Lower leg skin (tissue), 4 donors: ENCODE data around the gene CCM2. TPM values are rescaled to one million over a fixed set of nuclear protein-coding genes. Genes with fewer than 3 reads are reported as not detected.

Experiments
- DNase-seq, 2 donors: peaks; one replicate each; pipeline ENCODE4 v3.0.0-alpha.2; 2019; ENCODE audit warnings: low spot score in 2 of 2
- H3K4me3 ChIP-seq: fragments of 200-600 bp; sonication (generic); 2 replicates; pipeline ENCODE4 v1.5.1; 2017; ENCODE audit warnings: mild to moderate bottlenecking, low read depth; ENCODE audit not compliant: poor library complexity, severe bottlenecking
- CTCF ChIP-seq, 3 donors: fragments of 450-650 bp; IDR thresholded peaks; one replicate each; pipeline ENCODE4 v1.5.1; 2016; ENCODE audit warnings: antibody characterized with exemption in 3 of 3, mild to moderate bottlenecking in 3 of 3, moderate library complexity in 2 of 3
- POLR2A ChIP-seq, 2 donors: fragments of 450-650 bp; IDR thresholded peaks; one replicate each; pipeline ENCODE4 v1.6.1; 2016 to 2017; ENCODE audit warnings: antibody characterized with exemption in 2 of 2, mild to moderate bottlenecking in 1 of 2, moderate library complexity in 1 of 2
- WGBS, 2 donors: methylation state at CpG; one replicate each; pipeline ENCODE4 v1.1.5; 2018; 5-methylcytosine and 5-hydroxymethylcytosine counted together
- intact Hi-C: fragments of 100-400 bp; cut with DNase I; formaldehyde crosslinking; loops from one replicate; pipeline ENCODE4 v1.15.0; 2023; ENCODE audit warnings: low total_unique reads
- total RNA-seq, 4 donors: library from RNA; depleted of rRNA; stranded (reverse); fragments of >200 nt; gene quantifications; one replicate each; pipeline ENCODE4 v1.1.0, GENCODE V29; 2016

CCM2 gene
- total RNA-seq, 4 donors from 2014 or later, result 25.1 to 45.7 (median 32.6) TPM

- intact Hi-C loops, result no loop called here
- no peak for DNase-seq
- TF ChIP-seq POLR2A (IDR thresholded peaks at IDR 0.05), result no peak
- no peak for TF ChIP-seq CTCF (IDR thresholded peaks at IDR 0.05)
- 93 to 100% methylated on average over 1 of the region's 1 CpG for WGBS, 2 donors
- no peak overlapping the region for H3K4me3 ChIP-seq
These were observed 116.0 kb downstream of the CCM2 start for GRCh38 chr7:45116048-45116447.

GRCh38 chr7:45117582-45117981 lies 117.6 kb downstream of the CCM2 start:
- WGBS, 2 donors, result 78 to 84% methylated on average over 4 of the region's 4 CpGs
- intact Hi-C loops, result no loop called here
- H3K4me3 ChIP-seq, result no peak overlapping the region
- DNase-seq, result no peak
- no peak for TF ChIP-seq CTCF (IDR thresholded peaks at IDR 0.05)
- TF ChIP-seq POLR2A (IDR thresholded peaks at IDR 0.05), result no peak

- no peak for TF ChIP-seq CTCF (IDR thresholded peaks at IDR 0.05)
- no peak for TF ChIP-seq POLR2A (IDR thresholded peaks at IDR 0.05)
- WGBS, 2 donors, result 77 to 86% methylated on average over 4 of the region's 4 CpGs
- intact Hi-C loops, result no loop called here
- H3K4me3 ChIP-seq, result no peak overlapping the region
- DNase-seq, result no peak
These were observed 118.3 kb downstream of the CCM2 start for GRCh38 chr7:45118292-45118691.

GRCh38 chr7:45118889-45119331 lies 118.9 kb downstream of the CCM2 start:
- intact Hi-C loops, result no loop called here

GRCh38 chr7:45119550-45119949 lies 119.5 kb downstream of the CCM2 start:
- no peak overlapping the region for H3K4me3 ChIP-seq
- 84 to 85% methylated on average over 3 of the region's 3 CpGs for WGBS, 2 donors
- no peak for DNase-seq
- no peak for TF ChIP-seq CTCF (IDR thresholded peaks at IDR 0.05)
- no peak for TF ChIP-seq POLR2A (IDR thresholded peaks at IDR 0.05)
- intact Hi-C loops, result no loop called here

More at GRCh38 chr7:45118889-45119331, 118.9 kb downstream of the CCM2 start:
- WGBS, 2 donors, result 97 to 100% methylated on average over 3 of the region's 3 CpGs
- TF ChIP-seq POLR2A (IDR thresholded peaks at IDR 0.05) (no peak), CTCF (IDR thresholded peaks at IDR 0.05) (no peak)
- no peak for DNase-seq
- H3K4me3 ChIP-seq, result no peak overlapping the region
